ENCODE measurements around the gene ARPP21.

GRCh38 chr3:35785234-35785888, 146.0 kb downstream of the ARPP21 start:
- TF ChIP-seq CTCF (conservative IDR thresholded peaks at IDR 0.05; ENCODE audit: low read depth, low read length) (no peak), EZH2phosphoT487 (IDR thresholded peaks at IDR 0.05; ENCODE audit: borderline replicate concordance, low read length) (no peak), EZH2 (IDR thresholded peaks at IDR 0.05; ENCODE audit: low read length, unreplicated experiment) (no peak)
